ENCODE measurements around the gene CDK6. TPM values are rescaled to one million over a fixed set of nuclear protein-coding genes. Genes with fewer than 3 reads are reported as not detected.

CDK6 gene
- total RNA-seq, 2 experiments from 2014 or later: 103 to 106 TPM

GRCh38 chr7:92635538-92635937 is 200.8 kb downstream of the CDK6 start:
- Mint-ChIP-seq H3K27ac (peak overlapping the region; percentile 98), H3K27me3 (no peaks in the 10 kb centered on the region), H3K4me3 (peak overlapping the region; percentile 58), H3K9me3 (no peaks in the 10 kb centered on the region), H3K36me3 (peaks cover 29% of the 10 kb centered on the region), H3K4me1 (peaks cover 79% of the 10 kb centered on the region)
- DNase-seq: no peak

- no peaks in the 10 kb centered on the region for H3K27me3 Mint-ChIP-seq
- peak overlapping the region; percentile 98 for H3K27ac Mint-ChIP-seq
- H3K36me3 Mint-ChIP-seq: peaks cover 28% of the 10 kb centered on the region
- peaks cover 1% of the 10 kb centered on the region for H3K9me3 Mint-ChIP-seq
- peaks cover 77% of the 10 kb centered on the region for H3K4me1 Mint-ChIP-seq
- no peak for DNase-seq
- peak overlapping the region; percentile 53 for H3K4me3 Mint-ChIP-seq
These were observed 201.4 kb downstream of the CDK6 start for GRCh38 chr7:92634924-92635519.

GRCh38 chr7:92634205-92634604 is 202.2 kb downstream of the CDK6 start:
- Mint-ChIP-seq H3K27ac (peak overlapping the region; percentile 98), H3K4me3 (peak overlapping the region; percentile 53), H3K36me3 (peaks cover 29% of the 10 kb centered on the region), H3K9me3 (peaks cover 1% of the 10 kb centered on the region), H3K27me3 (no peaks in the 10 kb centered on the region), H3K4me1 (peaks cover 72% of the 10 kb centered on the region)
- DNase-seq: no peak

GRCh38 chr7:92633211-92633906 is 203.0 kb downstream of the CDK6 start:
- no peak for DNase-seq
- H3K36me3 Mint-ChIP-seq: peaks cover 31% of the 10 kb centered on the region
- no peaks in the 10 kb centered on the region for H3K27me3 Mint-ChIP-seq
- H3K4me3 Mint-ChIP-seq: peak overlapping the region; percentile 55
- peak overlapping the region; percentile 98 for H3K27ac Mint-ChIP-seq
- H3K4me1 Mint-ChIP-seq: peaks cover 71% of the 10 kb centered on the region
- peaks cover 6% of the 10 kb centered on the region for H3K9me3 Mint-ChIP-seq

GRCh38 chr7:92632791-92633190 is 203.6 kb downstream of the CDK6 start:
- H3K4me3 Mint-ChIP-seq: peak overlapping the region; percentile 55
- peak overlapping the region; percentile 98 for H3K27ac Mint-ChIP-seq
- peaks cover 9% of the 10 kb centered on the region for H3K9me3 Mint-ChIP-seq
- H3K36me3 Mint-ChIP-seq: peaks cover 34% of the 10 kb centered on the region
- H3K27me3 Mint-ChIP-seq: no peaks in the 10 kb centered on the region
- H3K4me1 Mint-ChIP-seq: peaks cover 73% of the 10 kb centered on the region
- DNase-seq: no peak

GRCh38 chr7:92631850-92632487 is 204.4 kb downstream of the CDK6 start:
- DNase-seq: no peak
- Mint-ChIP-seq H3K9me3 (peaks cover 13% of the 10 kb centered on the region), H3K36me3 (peaks cover 37% of the 10 kb centered on the region), H3K27me3 (no peaks in the 10 kb centered on the region), H3K27ac (peak overlapping the region; percentile 96), H3K4me3 (peak overlapping the region; percentile 42), H3K4me1 (peaks cover 78% of the 10 kb centered on the region)

- peak; percentile 70 for DNase-seq
- Mint-ChIP-seq H3K36me3 (peaks cover 41% of the 10 kb centered on the region), H3K27me3 (no peaks in the 10 kb centered on the region), H3K4me1 (peaks cover 82% of the 10 kb centered on the region), H3K4me3 (peak overlapping the region; percentile 42), H3K27ac (peak overlapping the region; percentile 96), H3K9me3 (peaks cover 15% of the 10 kb centered on the region)
These were observed 205.1 kb downstream of the CDK6 start for GRCh38 chr7:92631067-92631849.

GRCh38 chr7:92629779-92630178 is 206.6 kb downstream of the CDK6 start:
- Mint-ChIP-seq H3K27me3 (no peaks in the 10 kb centered on the region), H3K9me3 (peaks cover 15% of the 10 kb centered on the region), H3K4me1 (peaks cover 82% of the 10 kb centered on the region), H3K36me3 (peaks cover 47% of the 10 kb centered on the region), H3K27ac (no peak overlapping the region), H3K4me3 (no peak overlapping the region)
- DNase-seq: no peak

GRCh38 chr7:92627956-92628355 is 208.4 kb downstream of the CDK6 start:
- Mint-ChIP-seq H3K27ac (no peak overlapping the region), H3K9me3 (peaks cover 15% of the 10 kb centered on the region), H3K36me3 (peaks cover 61% of the 10 kb centered on the region), H3K27me3 (no peaks in the 10 kb centered on the region), H3K4me1 (peaks cover 77% of the 10 kb centered on the region), H3K4me3 (no peak overlapping the region)
- DNase-seq: no peak

- H3K4me1 Mint-ChIP-seq: peaks cover 80% of the 10 kb centered on the region
- no peak overlapping the region for H3K4me3 Mint-ChIP-seq
- no peak for DNase-seq
- H3K27ac Mint-ChIP-seq: peak overlapping the region; percentile 85
- H3K27me3 Mint-ChIP-seq: no peaks in the 10 kb centered on the region
- peaks cover 15% of the 10 kb centered on the region for H3K9me3 Mint-ChIP-seq
- H3K36me3 Mint-ChIP-seq: peaks cover 73% of the 10 kb centered on the region
These were observed 210.0 kb downstream of the CDK6 start for GRCh38 chr7:92626281-92626809.

GRCh38 chr7:92625617-92626016 is 210.8 kb downstream of the CDK6 start:
- H3K36me3 Mint-ChIP-seq: peaks cover 71% of the 10 kb centered on the region
- H3K4me3 Mint-ChIP-seq: peak overlapping the region; percentile 14
- peaks cover 77% of the 10 kb centered on the region for H3K4me1 Mint-ChIP-seq
- no peaks in the 10 kb centered on the region for H3K27me3 Mint-ChIP-seq
- H3K27ac Mint-ChIP-seq: peak overlapping the region; percentile 79
- no peak for DNase-seq
- H3K9me3 Mint-ChIP-seq: peaks cover 15% of the 10 kb centered on the region

GRCh38 chr7:92624298-92624996 is 211.9 kb downstream of the CDK6 start:
- DNase-seq: no peak
- Mint-ChIP-seq H3K27ac (peak overlapping the region; percentile 79), H3K27me3 (no peaks in the 10 kb centered on the region), H3K9me3 (peaks cover 14% of the 10 kb centered on the region), H3K4me3 (no peak overlapping the region), H3K4me1 (peaks cover 71% of the 10 kb centered on the region), H3K36me3 (peaks cover 63% of the 10 kb centered on the region)

GRCh38 chr7:92623544-92623943 is 212.8 kb downstream of the CDK6 start:
- Mint-ChIP-seq H3K9me3 (peaks cover 10% of the 10 kb centered on the region), H3K4me1 (peaks cover 65% of the 10 kb centered on the region), H3K27ac (no peak overlapping the region), H3K4me3 (no peak overlapping the region), H3K27me3 (no peaks in the 10 kb centered on the region), H3K36me3 (peaks cover 55% of the 10 kb centered on the region)
- no peak for DNase-seq

- Mint-ChIP-seq H3K4me1 (peaks cover 60% of the 10 kb centered on the region), H3K4me3 (peak overlapping the region; percentile 20), H3K27ac (peak overlapping the region; percentile 94), H3K36me3 (peaks cover 55% of the 10 kb centered on the region), H3K27me3 (no peaks in the 10 kb centered on the region), H3K9me3 (peaks cover 6% of the 10 kb centered on the region)
- no peak for DNase-seq
These were observed 213.7 kb downstream of the CDK6 start for GRCh38 chr7:92622685-92623084.

Measured in activated naive CD8-positive, alpha-beta T cell treated with anti-CD3 and anti-CD28 coated beads for 36 hours (primary cell).